WI38 (cell line): ENCODE results near the gene FASTKD3.

Experiments
- H3K4me3 ChIP-seq: 2 replicates; pipeline ENCODE4 v1.5.1; 2011; ENCODE audit warnings: low read depth, mild to moderate bottlenecking, control low read depth, low read length
- TF ChIP-seq, protein P1 (sequence below): IDR thresholded peaks from 2 replicates; pipeline ENCODE4 v1.5.1; 2012; ENCODE audit warnings: low read depth, mild to moderate bottlenecking, control low read depth, low read length

Gene FASTKD3

DNA sequence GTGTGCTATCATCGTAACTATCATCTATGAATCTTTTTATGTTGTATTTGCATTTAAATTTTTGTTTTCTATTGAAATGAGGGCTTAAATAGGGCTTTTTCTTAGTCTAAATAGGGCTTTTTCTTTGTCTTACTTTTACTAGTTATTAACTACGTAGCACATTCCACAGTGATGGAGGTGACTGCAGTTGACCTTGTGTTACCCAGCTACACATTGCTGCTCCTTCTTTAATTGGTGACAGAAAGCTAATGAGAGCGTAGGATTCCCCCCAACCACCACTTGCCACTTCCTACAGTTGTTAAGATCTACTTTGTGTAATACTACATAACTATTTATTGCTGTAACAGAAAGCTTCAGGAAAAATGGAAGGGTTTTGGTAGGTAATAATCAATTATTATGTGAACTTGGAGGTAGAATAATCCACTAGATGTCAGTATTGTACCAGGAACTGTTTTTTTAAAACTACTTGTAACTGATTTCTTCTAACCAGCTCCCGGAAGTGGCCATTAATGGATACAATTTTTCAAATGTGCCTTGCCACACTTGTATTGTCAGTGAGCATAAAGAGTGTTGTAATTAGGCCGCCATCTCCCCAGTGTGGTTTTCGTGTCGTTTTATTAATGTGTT, 18.1 kb upstream of the FASTKD3 start:
- TF ChIP-seq, protein P1, sequence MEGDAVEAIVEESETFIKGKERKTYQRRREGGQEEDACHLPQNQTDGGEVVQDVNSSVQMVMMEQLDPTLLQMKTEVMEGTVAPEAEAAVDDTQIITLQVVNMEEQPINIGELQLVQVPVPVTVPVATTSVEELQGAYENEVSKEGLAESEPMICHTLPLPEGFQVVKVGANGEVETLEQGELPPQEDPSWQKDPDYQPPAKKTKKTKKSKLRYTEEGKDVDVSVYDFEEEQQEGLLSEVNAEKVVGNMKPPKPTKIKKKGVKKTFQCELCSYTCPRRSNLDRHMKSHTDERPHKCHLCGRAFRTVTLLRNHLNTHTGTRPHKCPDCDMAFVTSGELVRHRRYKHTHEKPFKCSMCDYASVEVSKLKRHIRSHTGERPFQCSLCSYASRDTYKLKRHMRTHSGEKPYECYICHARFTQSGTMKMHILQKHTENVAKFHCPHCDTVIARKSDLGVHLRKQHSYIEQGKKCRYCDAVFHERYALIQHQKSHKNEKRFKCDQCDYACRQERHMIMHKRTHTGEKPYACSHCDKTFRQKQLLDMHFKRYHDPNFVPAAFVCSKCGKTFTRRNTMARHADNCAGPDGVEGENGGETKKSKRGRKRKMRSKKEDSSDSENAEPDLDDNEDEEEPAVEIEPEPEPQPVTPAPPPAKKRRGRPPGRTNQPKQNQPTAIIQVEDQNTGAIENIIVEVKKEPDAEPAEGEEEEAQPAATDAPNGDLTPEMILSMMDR = no peak

DNA sequence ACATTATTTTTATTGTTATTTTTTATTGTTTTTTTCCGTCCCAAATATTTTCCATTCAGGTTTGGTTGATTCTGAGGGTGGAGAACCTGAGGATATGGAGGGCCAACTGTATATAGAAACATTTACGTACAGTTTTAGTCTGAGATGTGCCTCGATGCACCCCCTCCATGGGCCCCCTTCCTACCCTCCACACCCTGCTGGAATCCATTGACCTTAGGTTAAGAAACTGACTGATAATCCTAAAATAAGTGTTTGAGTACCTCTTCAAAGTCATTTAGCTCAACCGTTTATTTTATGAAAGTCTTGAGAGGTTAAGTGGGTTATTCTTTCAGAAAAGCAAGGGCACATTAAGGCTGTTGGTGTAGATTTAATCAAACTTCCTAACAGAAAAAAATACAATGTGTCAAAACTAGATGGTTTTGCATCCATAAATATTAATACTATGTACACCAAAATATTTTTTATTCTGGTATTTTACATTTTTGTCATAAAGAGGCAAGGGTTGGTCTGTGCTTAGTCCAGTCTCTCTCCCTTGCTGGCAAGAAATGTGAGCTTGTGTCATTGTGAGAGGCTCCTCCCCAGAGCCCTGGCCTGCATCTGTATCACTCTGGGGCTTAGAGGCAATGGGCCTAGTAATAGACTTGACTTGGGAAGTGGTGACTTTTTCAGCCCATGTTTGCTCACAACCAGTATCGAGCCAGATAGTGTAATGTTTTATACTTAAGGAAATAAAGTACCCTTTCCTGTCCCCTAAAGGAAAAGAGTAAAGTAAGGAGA, 15.8 kb upstream of the FASTKD3 start:
- no peak overlapping the region for H3K4me3 ChIP-seq
- TF ChIP-seq, protein P1 = no peak

More for the DNA sequence above, 18.1 kb upstream of the FASTKD3 start:
- H3K4me3 ChIP-seq = no peak overlapping the region

DNA sequence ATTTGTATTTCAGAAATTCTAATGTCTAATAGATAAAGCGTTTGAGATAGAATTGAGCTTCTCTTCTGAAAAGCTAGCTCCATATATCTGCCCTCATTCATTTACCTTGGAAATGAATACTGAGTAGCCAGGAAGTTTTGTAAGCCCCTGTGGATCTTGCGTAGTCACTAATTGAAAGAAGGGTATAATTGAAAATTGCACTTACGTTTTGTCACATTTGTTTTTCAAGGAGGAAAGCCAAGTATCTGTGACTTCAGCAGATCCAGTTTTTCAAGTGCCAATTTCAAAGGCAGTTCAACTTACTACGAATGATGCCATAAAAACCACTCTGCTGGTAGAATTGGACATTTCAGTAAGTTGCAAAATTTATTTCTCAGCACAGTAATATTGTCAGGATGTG, 14.1 kb upstream of the FASTKD3 start:
- no peak overlapping the region for H3K4me3 ChIP-seq
- TF ChIP-seq, protein P1 = no peak

DNA sequence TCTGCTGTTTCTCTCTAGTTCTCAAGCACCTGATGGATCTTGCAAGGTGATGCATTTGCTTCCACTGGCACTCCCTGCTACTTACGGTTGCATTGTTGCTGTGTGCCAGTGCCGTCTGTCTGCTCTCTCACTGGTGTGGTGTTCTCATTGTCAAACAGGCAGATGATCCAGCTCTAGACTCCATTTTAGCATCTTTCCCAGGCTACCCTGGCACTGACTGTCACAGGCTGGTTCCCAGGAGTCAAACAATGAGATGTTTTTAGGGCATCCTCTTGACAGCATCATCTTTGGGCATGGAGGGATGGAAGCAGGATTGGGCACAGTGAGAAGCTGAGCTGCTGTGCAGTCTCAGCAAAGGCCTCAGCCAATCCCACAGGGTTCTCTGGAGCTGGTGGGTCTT, 13.0 kb upstream of the FASTKD3 start:
- H3K4me3 ChIP-seq = no peak overlapping the region
- TF ChIP-seq, protein P1 = no peak

DNA sequence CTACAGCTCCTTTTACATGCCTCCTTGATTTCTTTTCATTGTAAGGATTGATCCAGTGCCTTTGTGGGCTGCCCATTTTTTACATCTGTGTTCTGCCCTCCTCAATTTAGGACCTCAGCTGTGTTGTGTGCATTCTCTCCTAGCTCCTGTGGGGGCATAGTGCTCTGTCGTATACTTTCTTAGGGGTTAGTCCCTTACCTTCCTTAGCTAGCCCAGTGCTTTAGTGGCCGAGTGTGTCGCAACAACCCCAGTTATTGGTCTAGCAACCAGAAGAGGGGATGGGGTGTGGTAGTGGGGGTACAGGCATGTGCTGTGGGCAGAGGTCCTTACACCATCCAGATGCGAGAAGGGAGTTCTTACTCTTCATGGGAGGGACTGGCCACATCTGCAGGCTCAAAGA, 12.3 kb upstream of the FASTKD3 start:
- H3K4me3 ChIP-seq = no peak overlapping the region
- TF ChIP-seq, protein P1 = no peak

DNA sequence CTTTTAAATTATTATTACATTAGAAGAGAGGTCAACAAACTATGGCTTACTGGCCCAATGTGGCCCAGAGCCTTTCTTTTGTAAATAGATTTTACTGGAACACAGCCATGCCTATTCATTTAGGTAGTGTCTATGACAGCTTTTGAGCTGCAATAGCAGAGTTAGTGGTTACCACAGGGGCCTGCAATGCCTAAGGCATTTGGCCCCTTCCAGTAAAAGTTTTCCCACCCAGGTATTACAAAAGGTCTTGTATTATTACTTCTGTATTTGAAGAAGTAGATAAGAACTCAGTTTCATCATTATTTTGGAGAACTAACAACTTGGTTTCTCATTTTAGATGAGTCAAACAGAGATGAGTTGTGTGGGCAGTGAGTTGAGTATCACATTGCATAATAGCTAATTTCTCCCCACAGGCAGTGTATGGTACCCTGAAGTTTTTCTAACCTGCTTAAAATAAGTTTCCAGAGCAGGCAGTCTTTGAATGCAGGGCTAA, 9.6 kb upstream of the FASTKD3 start:
- TF ChIP-seq, protein P1 = no peak
- no peak overlapping the region for H3K4me3 ChIP-seq

DNA sequence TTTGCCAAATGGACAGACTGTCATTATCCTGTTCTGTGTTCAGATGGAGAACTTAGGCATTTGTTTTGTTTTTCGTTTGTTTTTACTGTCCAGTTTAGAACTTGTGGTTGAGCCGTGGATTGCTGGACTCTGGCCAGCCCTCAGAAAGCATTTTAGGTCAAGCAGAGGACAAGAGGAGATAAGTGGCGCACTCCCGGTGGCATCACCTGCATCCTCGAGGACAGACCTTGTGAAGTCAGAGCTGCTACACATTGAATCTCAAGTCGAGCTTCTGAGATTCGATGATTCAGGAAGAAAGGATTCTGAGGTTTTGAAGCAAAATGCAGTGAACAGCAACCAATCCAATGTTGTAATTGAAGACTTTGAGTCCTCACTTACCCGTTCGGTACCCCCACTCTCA, 9.0 kb upstream of the FASTKD3 start:
- TF ChIP-seq, protein P1 = no peak
- H3K4me3 ChIP-seq = no peak overlapping the region
